NOMO-1 (cell line): ENCODE data around the gene ALPK1.

Experiments
- DNase-seq, 2 experiments: peaks; one replicate each; lab custom pipeline; 2025; ENCODE audit not compliant: unreplicated experiment in 2 of 2; lab: John Stamatoyannopoulos, UW

ALPK1 gene

DNA sequence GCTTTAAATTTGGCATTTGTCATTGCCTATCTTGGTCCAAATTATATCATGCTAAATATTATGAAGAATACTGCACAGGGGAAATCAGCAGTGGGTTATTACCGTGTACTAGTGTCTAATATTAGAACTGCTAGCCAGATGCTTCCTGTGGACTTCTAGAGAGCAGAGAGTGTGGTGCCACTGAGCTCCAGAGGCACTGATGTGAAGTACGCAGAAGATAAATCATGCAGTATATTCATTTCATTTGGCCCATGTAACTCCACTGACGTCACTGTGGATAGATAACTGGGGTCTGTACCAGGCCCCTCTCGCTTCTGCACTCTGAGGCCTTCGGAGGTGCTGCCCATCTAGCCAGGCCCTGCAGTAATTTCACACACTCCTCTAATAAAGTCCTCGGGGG, 80.0 kb downstream of the ALPK1 start:
- no peak for DNase-seq

- DNase-seq: no peak
Measured at GRCh38 chr4:112377594-112378242, 80.5 kb downstream of the ALPK1 start.

DNA sequence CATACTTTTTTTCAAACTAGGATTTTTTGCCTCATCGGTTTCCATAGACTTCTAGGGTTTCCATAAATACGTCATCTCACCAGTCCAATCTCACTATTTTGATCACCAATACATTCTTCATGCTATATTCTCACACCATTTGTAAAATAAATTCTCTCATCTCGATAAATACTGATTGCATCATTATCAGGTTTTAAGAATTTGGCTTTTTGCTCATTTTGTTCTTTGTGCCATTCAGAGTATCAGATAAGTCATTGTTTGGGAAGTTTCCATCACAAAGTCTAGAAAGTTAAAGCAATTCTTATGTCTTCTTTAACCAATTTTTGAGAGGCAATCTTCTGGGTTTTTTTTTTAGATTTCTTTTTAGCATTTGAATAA, 81.1 kb downstream of the ALPK1 start:
- DNase-seq: no peak

GRCh38 chr4:112378858-112379257, 81.7 kb downstream of the ALPK1 start:
- DNase-seq: no peak

DNA sequence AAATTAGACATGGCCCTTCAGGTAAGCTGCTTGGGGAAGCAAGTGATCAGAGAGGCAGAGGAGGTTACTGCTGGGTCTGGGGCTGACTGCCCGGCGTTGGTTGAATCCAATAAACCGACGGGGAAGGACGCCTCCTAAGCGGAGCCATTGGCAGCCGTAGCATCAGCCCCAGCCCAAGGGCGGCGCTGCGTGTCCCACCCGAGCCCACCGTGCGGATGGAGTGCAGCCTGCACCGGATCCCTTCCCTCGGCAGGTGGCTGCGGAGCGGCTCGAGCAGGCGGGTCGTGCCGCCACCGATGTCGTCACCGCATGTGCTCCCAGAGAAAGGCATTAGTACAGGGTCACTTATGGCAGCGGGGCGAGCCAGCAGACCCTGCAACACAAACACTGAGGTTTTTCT, 82.1 kb downstream of the ALPK1 start:
- DNase-seq: no peak

DNA sequence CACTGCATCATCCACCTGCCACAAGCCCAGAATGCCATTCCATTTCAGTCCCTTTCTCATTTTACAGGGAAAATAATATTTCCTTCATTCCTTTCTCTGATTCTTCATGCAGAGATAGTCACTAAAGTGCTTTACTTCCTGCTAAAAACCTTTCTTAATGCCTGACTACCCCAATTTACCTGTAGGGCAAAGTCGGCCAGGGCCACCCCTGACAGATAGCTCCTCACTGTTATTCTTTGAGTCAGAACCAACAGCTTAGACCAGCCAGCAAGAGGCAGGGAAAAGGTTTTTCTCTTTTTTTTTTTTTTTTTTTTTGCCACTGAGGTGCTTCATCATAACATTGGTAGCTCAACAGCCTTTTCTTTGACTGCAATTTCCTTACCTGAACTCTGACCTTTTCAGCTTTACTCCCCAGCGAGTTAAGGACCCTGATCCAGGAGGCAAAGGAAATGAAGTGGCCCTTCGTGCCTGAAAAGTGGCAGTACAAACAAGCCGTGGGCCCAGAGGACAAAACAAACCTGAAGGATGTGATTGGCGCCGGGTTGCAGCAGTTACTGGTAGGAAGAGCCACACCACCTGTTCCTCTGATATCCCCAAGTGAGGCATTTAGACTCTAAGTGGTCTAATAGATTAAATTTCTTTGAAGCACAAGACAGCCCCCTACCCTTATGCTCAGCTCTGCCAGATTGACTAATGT, 85.0 kb downstream of the ALPK1 start:
- no peak for DNase-seq

DNA sequence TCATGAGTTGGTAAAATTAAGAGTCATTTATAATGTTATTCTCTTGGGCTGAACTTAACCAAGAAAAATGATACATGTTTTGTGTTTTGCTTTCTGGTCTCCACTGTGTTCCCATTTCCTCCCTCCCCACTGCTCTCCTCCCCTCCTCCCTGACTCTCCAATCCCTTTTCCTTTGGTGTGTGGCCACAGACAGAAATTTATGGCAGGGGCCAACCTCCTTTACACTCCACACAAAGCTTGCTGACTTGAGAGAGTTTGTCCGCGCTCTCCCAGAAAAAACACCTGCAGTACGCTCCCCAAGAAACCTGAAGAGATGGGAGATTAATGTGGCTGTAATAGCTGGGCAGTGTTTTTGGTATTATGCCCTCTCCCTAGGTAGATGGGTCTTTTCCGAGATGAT, 88.9 kb downstream of the ALPK1 start:
- no peak for DNase-seq

- no peak for DNase-seq
Measured at GRCh38 chr4:112402098-112402497, 104.9 kb downstream of the ALPK1 start.

GRCh38 chr4:112403101-112403945, 106.2 kb downstream of the ALPK1 start:
- no peak for DNase-seq

- no peak for DNase-seq
Measured at GRCh38 chr4:112410364-112410763, 113.2 kb downstream of the ALPK1 start.

DNA sequence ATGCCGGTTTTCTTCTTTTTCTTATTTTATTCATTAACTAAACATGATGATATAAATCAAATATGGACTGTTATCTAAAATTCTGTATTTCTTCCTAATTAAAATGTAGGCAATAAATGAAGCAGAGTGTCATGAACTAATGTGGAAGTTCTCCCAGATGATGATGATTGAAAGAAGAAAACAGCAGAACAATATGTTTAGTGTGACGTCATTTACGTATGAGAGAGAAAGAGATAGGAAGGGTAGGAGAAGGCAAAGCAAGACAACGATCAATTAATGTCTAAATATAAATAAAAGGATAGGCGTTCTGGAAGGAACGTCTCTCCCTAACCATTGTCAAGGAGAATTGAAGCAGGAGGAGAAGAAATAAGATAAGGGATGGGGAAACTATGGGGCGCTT, 113.6 kb downstream of the ALPK1 start:
- no peak for DNase-seq

DNA sequence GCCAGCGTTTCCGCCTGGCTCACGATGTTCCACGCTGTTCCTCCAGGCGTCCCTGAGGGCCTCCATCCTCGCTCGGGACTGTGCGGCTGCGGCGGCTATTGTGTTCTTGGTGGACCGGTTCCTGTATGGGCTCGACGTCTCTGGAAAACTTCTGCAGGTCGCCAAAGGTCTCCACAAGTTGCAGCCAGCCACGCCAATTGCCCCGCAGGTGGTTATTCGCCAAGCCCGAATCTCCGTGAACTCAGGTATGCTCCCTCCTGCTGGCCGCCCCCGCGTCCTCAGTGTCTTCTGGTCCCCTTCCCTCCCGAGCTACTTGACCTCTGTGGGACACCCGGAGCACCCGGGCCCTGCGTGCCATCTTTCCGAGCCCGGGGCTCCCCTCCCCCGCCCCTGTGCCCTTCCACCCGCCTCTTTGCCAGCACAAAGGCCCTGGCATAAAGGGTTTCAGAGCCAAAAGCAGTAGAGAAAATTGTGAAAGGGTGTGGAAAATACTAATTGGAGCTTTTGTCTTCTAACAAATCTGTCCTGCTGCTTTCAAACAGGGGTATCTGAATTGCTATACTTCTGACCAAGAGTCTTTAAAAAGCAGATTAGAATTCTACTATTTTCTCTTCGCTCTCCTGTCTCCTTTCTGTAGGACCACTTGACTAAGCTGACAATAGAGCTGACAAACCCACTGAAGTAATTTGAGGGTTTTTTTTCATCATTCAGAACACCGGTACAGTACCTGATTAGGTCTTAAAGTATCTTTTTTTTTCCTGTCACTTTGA, 114.8 kb downstream of the ALPK1 start:
- no peak for DNase-seq

DNA sequence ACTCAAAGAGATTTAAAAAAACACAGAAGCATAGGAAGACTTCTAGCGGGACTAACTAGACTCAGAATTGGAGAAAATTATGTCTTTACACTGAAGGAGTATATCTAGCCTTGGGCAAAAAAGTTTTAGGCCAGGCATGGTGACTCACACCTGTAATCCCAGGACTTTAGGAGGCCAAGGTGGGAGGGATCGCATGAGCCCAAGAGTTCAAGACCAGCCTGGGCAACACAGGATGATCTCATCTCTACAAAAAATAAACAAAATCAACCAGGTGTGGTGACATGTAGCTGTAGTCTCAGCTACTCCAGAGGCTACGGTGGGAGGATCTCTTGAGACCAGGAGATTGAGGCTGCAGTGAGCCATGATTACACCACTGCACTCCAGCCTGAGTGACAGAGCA, 119.3 kb downstream of the ALPK1 start:
- no peak for DNase-seq

DNA sequence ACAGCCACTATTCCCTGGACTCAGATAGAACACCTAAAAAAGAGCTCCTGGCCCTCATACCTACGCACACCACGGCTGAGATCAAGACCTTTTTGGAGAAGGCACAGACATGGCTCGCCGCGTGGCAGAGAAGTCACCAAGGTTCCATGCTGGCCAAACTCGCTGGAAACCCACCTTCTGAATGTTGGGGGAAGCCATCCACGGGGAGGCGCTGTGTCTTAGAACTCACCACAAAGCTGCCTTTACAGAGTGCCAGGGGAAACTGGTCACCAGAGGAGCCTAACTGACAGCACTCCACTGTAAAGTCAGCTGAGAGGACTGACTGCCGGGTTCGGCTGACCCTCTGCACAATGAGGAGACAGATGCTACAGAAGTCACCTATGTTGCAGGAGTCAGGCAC, 120.9 kb downstream of the ALPK1 start:
- DNase-seq: no peak

GRCh38 chr4:112421911-112422310, 124.7 kb downstream of the ALPK1 start:
- DNase-seq: no peak

DNA sequence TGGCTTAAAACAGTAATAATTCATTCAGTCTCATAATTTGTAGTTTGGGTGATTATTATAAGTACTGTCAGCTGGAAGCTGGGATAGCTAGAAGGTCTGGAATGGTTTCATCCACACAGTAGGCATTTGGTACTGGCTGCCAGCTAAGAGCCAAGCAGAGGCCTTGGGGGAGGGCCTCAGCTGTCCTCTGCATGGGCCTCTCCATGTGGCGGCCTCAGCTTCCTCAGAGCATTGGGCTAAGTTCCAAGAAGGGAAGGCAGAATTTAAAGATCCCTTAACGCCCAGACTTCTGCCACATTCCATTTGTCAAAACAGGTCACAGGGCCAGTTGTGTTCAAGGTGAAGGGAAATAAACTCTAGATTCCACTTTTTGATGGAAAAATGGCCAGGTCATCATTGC, 125.5 kb downstream of the ALPK1 start:
- DNase-seq: no peak

DNA sequence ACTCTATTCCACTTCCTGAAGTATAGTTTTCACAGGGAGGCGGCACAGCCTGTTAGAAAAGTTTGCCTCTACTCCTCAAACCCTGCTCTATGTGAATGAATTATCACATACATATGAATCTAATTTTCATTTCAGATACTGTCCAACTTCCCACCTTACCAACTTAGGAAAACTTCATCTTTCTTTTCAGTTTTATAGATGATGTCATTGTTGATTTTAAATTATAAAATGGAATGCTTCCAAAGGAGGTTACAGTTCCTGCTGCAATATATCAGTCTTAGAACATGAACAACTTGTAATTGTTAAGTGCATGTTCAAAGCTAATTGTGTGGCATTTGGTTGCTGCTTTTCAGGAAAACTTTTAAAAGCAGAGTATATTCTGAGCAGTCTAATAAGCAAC, 126.4 kb downstream of the ALPK1 start:
- DNase-seq: no peak

- no peak for DNase-seq
Measured at GRCh38 chr4:112425823-112426222, 128.7 kb downstream of the ALPK1 start.

DNA sequence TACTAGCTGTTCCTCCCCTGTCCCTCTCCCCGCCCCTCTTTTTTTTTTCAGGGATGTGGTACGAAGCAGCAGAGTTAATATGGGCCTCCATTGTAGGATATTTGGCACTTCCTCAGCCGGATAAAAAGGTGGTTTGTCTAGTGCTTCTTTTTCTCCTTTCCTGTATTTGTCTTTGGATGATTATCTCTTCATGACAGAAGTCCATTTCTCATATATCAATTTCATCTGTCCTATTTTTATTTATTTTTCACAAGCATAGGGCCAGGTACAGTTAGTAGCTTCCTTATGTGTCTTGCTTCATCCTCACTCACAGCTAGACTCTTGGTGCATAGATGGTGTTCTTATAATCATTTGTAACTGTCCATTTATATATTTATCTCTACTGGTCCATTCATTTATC, 129.2 kb downstream of the ALPK1 start:
- DNase-seq: no peak

GRCh38 chr4:112431158-112431557, 134.0 kb downstream of the ALPK1 start:
- no peak for DNase-seq

GRCh38 chr4:112436987-112437386, 139.8 kb downstream of the ALPK1 start:
- no peak for DNase-seq
